HG02884 (cell line): ENCODE data around the gene ITPR2.

ENCODE experiments used
- ATAC-seq: cut with Tn5 transposase; IDR thresholded peaks from one replicate; pipeline ENCODE4 v1.9.1; 2021; ENCODE audit warnings: mild to moderate bottlenecking, moderate library complexity; ENCODE audit not compliant: unreplicated experiment

Gene ITPR2

GRCh38 chr12:26373606-26374495 is 459.1 kb downstream of the ITPR2 start:
- no peak for ATAC-seq

- no peak for ATAC-seq
These were observed 460.1 kb downstream of the ITPR2 start for GRCh38 chr12:26372866-26373265.

- no peak for ATAC-seq
These were observed 462.9 kb downstream of the ITPR2 start for GRCh38 chr12:26370098-26370497.

GRCh38 chr12:26369588-26369987 is 463.4 kb downstream of the ITPR2 start:
- no peak for ATAC-seq

GRCh38 chr12:26367991-26368730 is 464.8 kb downstream of the ITPR2 start:
- ATAC-seq = no peak

GRCh38 chr12:26361964-26362363 is 471.0 kb downstream of the ITPR2 start:
- no peak for ATAC-seq

GRCh38 chr12:26360062-26360461 is 472.9 kb downstream of the ITPR2 start:
- no peak for ATAC-seq

- no peak for ATAC-seq
These were observed 473.4 kb downstream of the ITPR2 start for GRCh38 chr12:26359576-26359975.

GRCh38 chr12:26358651-26359050 is 474.3 kb downstream of the ITPR2 start:
- ATAC-seq = no peak

GRCh38 chr12:26347300-26347699 is 485.7 kb downstream of the ITPR2 start:
- ATAC-seq = no peak

- no peak for ATAC-seq
These were observed 486.3 kb downstream of the ITPR2 start for GRCh38 chr12:26346736-26347135.

- no peak for ATAC-seq
These were observed 487.5 kb downstream of the ITPR2 start for GRCh38 chr12:26345471-26346003.

- ATAC-seq = no peak
These were observed 491.5 kb downstream of the ITPR2 start for GRCh38 chr12:26341491-26341890.

- ATAC-seq = peak; percentile 67
These were observed 492.3 kb downstream of the ITPR2 start for GRCh38 chr12:26340649-26341048.

GRCh38 chr12:26339976-26340375 is 493.0 kb downstream of the ITPR2 start:
- ATAC-seq = no peak

- no peak for ATAC-seq
These were observed 494.1 kb downstream of the ITPR2 start for GRCh38 chr12:26338586-26339572.

- no peak for ATAC-seq
These were observed 497.3 kb downstream of the ITPR2 start for GRCh38 chr12:26335651-26336050.

GRCh38 chr12:26334621-26335124 is 498.3 kb downstream of the ITPR2 start:
- no peak for ATAC-seq

GRCh38 chr12:26331960-26332359 is 501.0 kb downstream of the ITPR2 start:
- ATAC-seq = no peak

- ATAC-seq = no peak
These were observed 501.9 kb downstream of the ITPR2 start for GRCh38 chr12:26331136-26331535.
